Measurements from ENCODE around the gene ITIH2.

GRCh38 chr10:7734821-7735220 lies 31.7 kb downstream of the ITIH2 start:
- TF ChIP-seq USF2 (IDR thresholded peaks at IDR 0.05) (no peak), MYC (IDR thresholded peaks at IDR 0.05; ENCODE audit: borderline replicate concordance, low read length) (no peak), FOXS1 (CRISPR knock-in tag; IDR thresholded peaks at IDR 0.05) (no peak), RFX5 (IDR thresholded peaks at IDR 0.05) (no peak), CEBPB (IDR thresholded peaks at IDR 0.05) (no peak), CTCF (IDR thresholded peaks at IDR 0.05) (no peak), POLR2A (IDR thresholded peaks at IDR 0.05; ENCODE audit: low read length) (no peak), JUN (IDR thresholded peaks at IDR 0.05) (no peak)
- TF ChIP-seq, protein P1, sequence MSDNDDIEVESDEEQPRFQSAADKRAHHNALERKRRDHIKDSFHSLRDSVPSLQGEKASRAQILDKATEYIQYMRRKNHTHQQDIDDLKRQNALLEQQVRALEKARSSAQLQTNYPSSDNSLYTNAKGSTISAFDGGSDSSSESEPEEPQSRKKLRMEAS (IDR thresholded peaks at IDR 0.05) = no peak

Data from A549 (cell line).